ENCODE data around the gene BBIP1.

BBIP1 gene

GRCh38 chr10:110881247-110881646 is 37.7 kb downstream of the BBIP1 start (continued):
- no peak for TF ChIP-seq PATZ1 (CRISPR knock-in tag; IDR thresholded peaks at IDR 0.05; ENCODE audit: borderline replicate concordance)
- no peak for TF ChIP-seq ZFP3 (CRISPR knock-in tag; IDR thresholded peaks at IDR 0.05)
- TF ChIP-seq ESRRG (CRISPR knock-in tag; IDR thresholded peaks at IDR 0.05) = no peak
- TF ChIP-seq ARNTL (CRISPR knock-in tag; IDR thresholded peaks at IDR 0.05; ENCODE audit: borderline replicate concordance, low read depth) = no peak
- TF ChIP-seq CSDC2 (CRISPR knock-in tag; IDR thresholded peaks at IDR 0.05) = no peak
- no peak for TF ChIP-seq PPARA (CRISPR knock-in tag; IDR thresholded peaks at IDR 0.05; ENCODE audit: borderline replicate concordance)
- no peak for TF ChIP-seq GLIS3 (CRISPR knock-in tag; IDR thresholded peaks at IDR 0.05)
- TF ChIP-seq CREB5 (CRISPR knock-in tag; IDR thresholded peaks at IDR 0.05; ENCODE audit: low read depth) = no peak
- TF ChIP-seq ZC3H10 (CRISPR knock-in tag; IDR thresholded peaks at IDR 0.05) = no peak

GRCh38 chr10:110880012-110880411 is 39.0 kb downstream of the BBIP1 start:
- TF ChIP-seq TOX (CRISPR knock-in tag; IDR thresholded peaks at IDR 0.05; ENCODE audit: borderline replicate concordance) (no peak), CREB5 (CRISPR knock-in tag; IDR thresholded peaks at IDR 0.05; ENCODE audit: low read depth) (no peak), ZFP30 (CRISPR knock-in tag; IDR thresholded peaks at IDR 0.05) (no peak), ARNTL (CRISPR knock-in tag; IDR thresholded peaks at IDR 0.05; ENCODE audit: borderline replicate concordance, low read depth) (no peak), TCF4 (CRISPR knock-in tag; IDR thresholded peaks at IDR 0.05; ENCODE audit: borderline replicate concordance) (no peak), ZC3H10 (CRISPR knock-in tag; IDR thresholded peaks at IDR 0.05) (no peak), ESRRG (CRISPR knock-in tag; IDR thresholded peaks at IDR 0.05) (no peak), PATZ1 (CRISPR knock-in tag; IDR thresholded peaks at IDR 0.05; ENCODE audit: borderline replicate concordance) (no peak), POU6F1 (CRISPR knock-in tag; IDR thresholded peaks at IDR 0.05; ENCODE audit: borderline replicate concordance, low read depth) (no peak), ISL1 (CRISPR knock-in tag; IDR thresholded peaks at IDR 0.05) (no peak), SNAI2 (CRISPR knock-in tag; IDR thresholded peaks at IDR 0.05) (no peak), PPARA (CRISPR knock-in tag; IDR thresholded peaks at IDR 0.05; ENCODE audit: borderline replicate concordance) (no peak), TSHZ2 (CRISPR knock-in tag; IDR thresholded peaks at IDR 0.05) (no peak), OSR1 (CRISPR knock-in tag; IDR thresholded peaks at IDR 0.05) (no peak)
- no peak for ATAC-seq

- ATAC-seq = no peak
- no peak for TF ChIP-seq TCF4 (CRISPR knock-in tag; IDR thresholded peaks at IDR 0.05; ENCODE audit: borderline replicate concordance)
- no peak for TF ChIP-seq CSDC2 (CRISPR knock-in tag; IDR thresholded peaks at IDR 0.05)
- no peak for TF ChIP-seq RARB (CRISPR knock-in tag; IDR thresholded peaks at IDR 0.05)
- TF ChIP-seq SNAI2 (CRISPR knock-in tag; IDR thresholded peaks at IDR 0.05) = no peak
- TF ChIP-seq ISL1 (CRISPR knock-in tag; IDR thresholded peaks at IDR 0.05) = no peak
- TF ChIP-seq ZNF565 (CRISPR knock-in tag; conservative IDR thresholded peaks at IDR 0.05; ENCODE audit: low read depth) = no peak
- TF ChIP-seq ZNF8 (CRISPR knock-in tag; IDR thresholded peaks at IDR 0.05) = no peak
- no peak for TF ChIP-seq PATZ1 (CRISPR knock-in tag; IDR thresholded peaks at IDR 0.05; ENCODE audit: borderline replicate concordance)
Measured at GRCh38 chr10:110876788-110877187, 42.2 kb downstream of the BBIP1 start.

Measured in SK-N-SH treated with all-trans-retinoic acid at 6 μM for 48 hours (cell line).